Activated T-helper 1 cell treated with anti-CD3 and anti-CD28 coated beads, Interleukin-2, amount 50 U/mL, for 16 hours (primary cell): ENCODE data around the gene CHRNE.
"Not testable (repeated sequence)": the region's sequence is repeated elsewhere in the genome, so short reads cannot be mapped to it uniquely, and the experiment has no call there.

Source experiments
- DNase-seq, 2 donors: peaks; one replicate each; pipeline ENCODE4 v3.0.0-alpha.2; 2020; ENCODE audit warnings: low read depth in 1 of 2, low spot score in 1 of 2

Gene CHRNE

GRCh38 chr17:4939796-4940554 lies 37.1 kb upstream of the CHRNE start, which contains the start of the genes RNF167 and SLC25A11:
Gene RNF167 (plus strand): TSS chr17:4940268. CDS start chr17:4940910, 642 bp downstream.
Gene SLC25A11 (minus strand): TSS chr17:4940046. CDS start chr17:4939910, 136 bp downstream.
- peak; percentile 86 to 94 for DNase-seq

DNA sequence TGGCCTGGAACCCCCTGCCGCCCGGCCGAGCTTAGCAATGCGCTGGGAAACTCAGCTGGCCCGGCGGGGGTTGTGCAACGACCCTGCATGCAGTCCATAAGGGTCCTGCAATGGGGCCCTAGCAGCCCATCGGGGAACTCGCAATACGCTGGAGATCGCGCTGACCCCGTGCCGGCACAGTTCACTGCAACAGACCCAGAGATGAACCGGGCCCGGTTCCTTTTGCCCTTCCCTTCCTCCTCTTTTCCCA lies 36.6 kb upstream of the CHRNE start:
- no peak for DNase-seq

GRCh38 chr17:4938688-4939545 lies 36.0 kb upstream of the CHRNE start:
- no peak for DNase-seq

GRCh38 chr17:4938069-4938491 lies 35.2 kb upstream of the CHRNE start:
- DNase-seq, result no peak

DNA sequence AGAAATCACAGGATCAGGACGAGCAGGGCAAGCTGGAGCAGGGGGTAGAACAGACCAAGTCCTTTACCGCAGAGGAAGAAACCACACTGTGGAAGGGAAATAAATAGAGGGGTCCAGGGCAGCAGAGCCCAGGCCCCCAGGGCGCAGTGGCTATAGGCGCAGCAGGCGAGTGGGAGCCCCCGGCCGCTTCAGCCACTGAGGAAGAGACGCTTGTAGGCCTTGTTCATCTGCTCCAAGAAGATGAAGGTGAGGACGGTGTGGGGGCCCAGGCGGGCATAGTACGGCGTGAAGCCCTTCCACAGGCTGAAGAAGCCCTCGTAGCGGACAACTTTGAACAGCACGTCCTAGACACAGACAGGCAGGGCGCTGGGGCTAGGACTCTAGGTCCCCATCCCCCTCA lies 34.7 kb upstream of the CHRNE start:
- DNase-seq, result no peak

DNA sequence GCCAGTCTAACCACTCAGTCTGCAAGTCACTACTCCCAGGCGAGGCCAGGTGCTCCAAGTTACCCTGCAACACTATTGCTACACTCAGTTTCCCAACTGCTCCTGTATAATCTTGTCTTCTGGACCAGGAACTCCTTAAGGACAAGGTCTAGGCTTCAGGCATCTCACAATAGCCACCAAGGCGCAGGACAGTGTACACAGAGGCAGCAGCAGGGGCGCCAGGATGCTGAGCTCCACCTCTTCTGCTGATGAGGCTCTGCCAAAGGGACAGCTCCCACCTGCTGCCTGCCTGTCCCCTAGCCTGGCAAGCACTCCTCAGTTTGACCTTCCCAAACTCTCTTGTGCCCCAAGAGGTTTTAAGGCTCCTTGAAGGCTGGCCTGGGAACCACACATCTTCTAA lies 33.5 kb upstream of the CHRNE start:
- DNase-seq, result no peak

GRCh38 chr17:4935650-4936049 lies 32.8 kb upstream of the CHRNE start:
- DNase-seq, result no peak

- DNase-seq, result no peak
These were observed 31.5 kb upstream of the CHRNE start for GRCh38 chr17:4934173-4934979.

- no peak for DNase-seq
These were observed 30.7 kb upstream of the CHRNE start for GRCh38 chr17:4933646-4934045.

GRCh38 chr17:4932756-4933155 lies 29.9 kb upstream of the CHRNE start:
- no peak for DNase-seq

DNA sequence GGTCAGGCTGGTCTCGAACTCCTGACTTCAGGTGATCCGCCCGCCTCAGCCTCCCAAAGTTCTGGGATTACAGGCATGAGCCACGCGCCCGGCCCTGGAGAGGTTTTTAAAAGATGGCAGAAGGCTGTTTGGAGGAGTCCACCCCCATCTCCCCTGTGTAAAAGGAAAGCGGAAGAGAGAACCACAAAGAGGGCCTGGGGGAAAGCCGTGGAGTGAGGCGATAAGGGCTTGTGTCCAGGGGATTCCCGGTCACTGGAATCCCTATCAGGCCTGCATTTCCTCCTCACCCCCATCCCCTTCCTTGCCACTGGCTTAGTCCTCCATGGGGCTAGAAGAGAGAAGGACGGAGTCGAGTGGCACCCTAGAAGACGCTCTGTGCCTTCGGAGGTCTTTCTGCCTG lies 29.1 kb upstream of the CHRNE start, which contains the start of gene GP1BA:
TSS of gene GP1BA (plus strand) at position 315 of the 400 bp plus-strand sequence. CDS start 328 bp downstream, outside the sequence.
- no peak for DNase-seq

- no peak for DNase-seq
These were observed 26.0 kb upstream of the CHRNE start for GRCh38 chr17:4928881-4929280.

DNA sequence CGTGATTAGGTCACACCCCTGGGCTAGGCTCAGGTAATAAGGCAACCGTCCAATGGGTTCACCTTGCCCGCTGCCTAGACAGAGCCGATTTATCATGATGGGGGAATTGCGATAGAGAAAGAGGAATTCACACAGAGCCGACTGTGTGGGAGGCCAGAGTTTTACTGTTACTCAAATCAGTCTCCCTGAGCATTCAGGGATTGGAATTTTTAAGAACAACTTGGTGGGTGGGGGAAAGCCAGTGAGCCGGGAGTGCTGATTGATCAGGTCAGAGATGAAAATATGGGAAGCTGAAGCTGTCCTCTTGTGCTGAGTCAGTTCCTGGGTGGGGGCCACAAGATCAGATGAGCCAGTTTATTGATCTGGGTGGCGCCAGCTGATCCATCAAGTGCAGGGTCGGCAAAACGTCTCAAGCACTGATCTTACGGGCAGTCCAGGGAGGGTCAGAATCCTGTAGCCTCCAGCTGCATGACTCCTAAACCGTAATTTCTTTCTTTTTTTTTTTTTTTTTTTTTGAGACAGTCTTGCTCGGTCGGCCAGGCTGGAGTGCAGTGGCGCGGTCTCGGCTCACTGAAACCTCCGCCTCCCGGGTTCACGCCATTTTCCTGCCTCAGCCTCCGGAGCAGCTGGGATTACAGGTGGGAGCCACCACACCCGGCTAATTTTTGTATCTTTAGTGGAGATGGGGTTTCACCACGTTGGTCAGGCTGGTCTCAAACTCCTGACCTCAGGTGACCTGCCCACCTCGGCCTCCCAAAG lies 23.9 kb upstream of the CHRNE start:
- DNase-seq, result not testable (repeated sequence)

- no peak for DNase-seq
These were observed 18.4 kb upstream of the CHRNE start for GRCh38 chr17:4921320-4921719.

DNA sequence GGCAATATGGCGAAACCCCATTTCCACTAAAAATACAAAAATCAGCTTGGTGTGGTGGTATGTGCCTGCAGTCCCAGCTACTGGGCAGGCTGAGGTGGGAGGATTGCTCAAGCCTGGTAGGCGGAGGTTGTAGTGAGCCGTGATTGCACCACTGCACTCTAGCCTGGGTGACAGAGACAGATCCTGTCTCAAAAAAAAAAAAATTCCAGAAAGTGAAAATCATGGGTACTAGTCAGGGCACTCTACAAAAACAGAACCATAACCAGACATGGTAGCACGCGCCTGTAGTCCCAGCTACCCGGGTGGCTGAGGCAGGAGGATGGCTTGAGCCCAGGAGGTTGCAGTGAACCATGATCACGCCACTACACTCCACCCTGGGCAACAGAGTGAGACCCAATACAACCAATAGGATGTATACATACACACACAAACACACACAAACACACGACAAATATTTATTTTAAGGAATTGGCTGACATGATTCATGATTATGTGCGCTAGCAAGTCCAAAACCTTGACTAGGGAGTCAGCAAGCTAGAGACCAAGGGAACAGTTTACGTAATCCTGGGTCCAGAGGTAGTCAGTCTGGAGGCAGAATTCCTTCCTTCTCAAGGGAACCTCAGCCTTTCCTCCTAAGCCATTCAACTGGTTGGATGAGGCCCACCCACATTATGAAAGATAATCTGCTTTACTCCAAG lies 17.6 kb upstream of the CHRNE start:
- no peak for DNase-seq

GRCh38 chr17:4919511-4920047 lies 16.7 kb upstream of the CHRNE start:
- DNase-seq, result no peak

- DNase-seq, result not testable (repeated sequence)
These were observed 11.7 kb upstream of the CHRNE start for GRCh38 chr17:4914551-4914950.

DNA sequence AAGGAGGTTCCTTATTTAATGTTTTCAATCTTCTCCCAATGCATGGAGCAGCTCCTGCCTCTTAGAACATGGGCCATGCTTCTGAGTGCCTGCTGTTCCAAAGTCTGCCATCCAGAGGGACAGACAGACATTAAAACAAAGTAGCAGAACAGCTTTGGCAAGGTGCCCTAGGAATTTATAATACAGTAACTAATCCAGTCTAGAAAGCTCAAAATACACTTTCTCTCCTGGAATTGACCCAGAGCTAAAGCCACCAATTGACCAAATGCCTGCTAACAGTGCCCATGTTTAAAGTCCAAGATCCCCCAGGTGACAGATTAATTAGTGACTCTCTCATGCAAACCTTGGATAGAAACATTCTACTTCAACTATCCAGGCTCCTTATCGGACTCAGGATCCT lies 11.1 kb upstream of the CHRNE start:
- no peak for DNase-seq

DNA sequence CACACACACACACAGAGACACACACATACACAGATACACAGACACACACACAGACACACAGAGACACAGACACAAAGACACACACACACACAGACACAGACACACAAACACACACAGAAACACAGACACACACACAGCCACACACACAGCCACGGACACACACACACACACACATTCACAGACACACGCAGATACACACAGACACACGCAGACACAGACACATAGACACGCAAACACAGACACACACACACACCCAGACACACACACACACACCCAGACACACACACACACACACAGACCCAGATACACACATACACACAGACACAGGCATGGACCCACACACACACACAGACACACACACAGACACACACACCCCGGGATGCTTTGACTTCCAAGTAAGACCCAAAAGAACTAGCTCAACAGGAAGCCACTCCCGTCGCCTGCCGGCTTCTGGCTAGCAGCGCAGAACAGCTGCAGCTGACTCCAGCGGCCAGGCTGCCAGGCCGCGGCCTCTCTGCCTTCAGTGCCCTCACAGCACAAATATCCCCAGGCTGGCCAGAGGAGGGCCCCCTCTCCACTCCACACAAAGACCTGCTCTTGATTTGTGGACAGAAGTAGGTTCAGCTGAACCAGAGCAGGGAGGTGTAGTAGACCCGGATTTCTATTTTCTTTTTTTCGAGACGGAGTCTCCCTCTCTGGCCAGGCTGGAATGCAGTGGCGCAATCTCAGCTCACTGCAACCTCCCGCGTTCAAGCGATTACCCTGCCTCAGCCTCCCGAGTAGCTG lies 6.0 kb upstream of the CHRNE start:
- peak; percentile 46 to 47 for DNase-seq
